Measurements from ENCODE around the gene XPR1. TPM values are rescaled to one million over a fixed set of nuclear protein-coding genes. Genes with fewer than 3 reads are reported as not detected.

XPR1 gene
- total RNA-seq, 4 donors from 2014 or later = 15.8 to 26.7 (median 22.8) TPM

GRCh38 chr1:180628646-180629045 lies 3.2 kb upstream of the XPR1 start:
- intact Hi-C loops (cut with DNase I) = no loop called here
- Histone ChIP-seq H3K36me3 (no peaks in the 10 kb centered on the region), H3K4me1 (peaks cover 17 to 20% (median 20%) of the 10 kb centered on the region in 4 donors), H3K27ac (replicated peaks in 1 of 4) (no peak overlapping the region), H3K4me3 (no peak overlapping the region), H3K27me3 (no peaks in the 10 kb centered on the region), H3K9me3 (no peaks in the 10 kb centered on the region)
- no peak for DNase-seq (ENCODE audit: extremely low spot score)
- 76% methylated on average over 1 of the region's 1 CpG for WGBS
- TF ChIP-seq POLR2AphosphoS5 (IDR thresholded peaks at IDR 0.05) = no peak
- no peak for TF ChIP-seq EP300 (IDR thresholded peaks at IDR 0.05)
- no peak for TF ChIP-seq CTCF (IDR thresholded peaks at IDR 0.05)
- TF ChIP-seq POLR2A (IDR thresholded peaks at IDR 0.05; ENCODE audit: low read depth) = no peak

GRCh38 chr1:180630408-180631193 lies 1.2 kb upstream of the XPR1 start:
- H3K27me3 ChIP-seq = no peaks in the 10 kb centered on the region
- H3K36me3 ChIP-seq = no peaks in the 10 kb centered on the region
- no peak for DNase-seq (ENCODE audit: extremely low spot score)
- no peaks in the 10 kb centered on the region for H3K9me3 ChIP-seq
- 94% methylated on average over 2 of the region's 2 CpGs for WGBS
- no peak overlapping the region for H3K4me3 ChIP-seq
- TF ChIP-seq POLR2A (IDR thresholded peaks at IDR 0.05; ENCODE audit: low read depth) (no peak), EP300 (IDR thresholded peaks at IDR 0.05) (no peak), POLR2AphosphoS5 (IDR thresholded peaks at IDR 0.05) (no peak), CTCF (IDR thresholded peaks at IDR 0.05) (no peak)
- peaks cover 28 to 36% (median 31%) of the 10 kb centered on the region in 4 donors for H3K4me1 ChIP-seq
- intact Hi-C loops (cut with DNase I) = loop anchor here (5.0 kb wide), 2 partner anchors 93 to 232 kb away; no protein-coding TSS in a partner anchor
- H3K27ac ChIP-seq (replicated peaks in 1 of 4) = peak overlapping the region; percentile 90 to 96 (median 96)

GRCh38 chr1:180631194-180631765 lies 542 bp upstream of the XPR1 start:
- WGBS = 44% methylated on average over 6 of the region's 6 CpGs
- peak overlapping the region; percentile 90 to 96 (median 96) for H3K27ac ChIP-seq (replicated peaks in 1 of 4)
- H3K4me3 ChIP-seq = peak overlapping the region in 3 of 4 donors; percentile 94 to 99 (median 96)

GRCh38 chr1:180632326-180633056 lies 669 bp downstream of the XPR1 start:
- peak overlapping the region; percentile 90 to 96 (median 96) for H3K27ac ChIP-seq (replicated peaks in 1 of 4)

More at GRCh38 chr1:180631194-180631765, 542 bp upstream of the XPR1 start:
- intact Hi-C loops (cut with DNase I) = loop anchor here (5.0 kb wide), 2 partner anchors 94 to 231 kb away; no protein-coding TSS in a partner anchor
- no peak for TF ChIP-seq CTCF (IDR thresholded peaks at IDR 0.05)
- TF ChIP-seq EP300 (IDR thresholded peaks at IDR 0.05) = no peak
- TF ChIP-seq POLR2A (IDR thresholded peaks at IDR 0.05; ENCODE audit: low read depth) = no peak
- no peak for TF ChIP-seq POLR2AphosphoS5 (IDR thresholded peaks at IDR 0.05)
- Histone ChIP-seq H3K4me1 (peaks cover 28 to 42% (median 35%) of the 10 kb centered on the region in 4 donors), H3K9me3 (no peaks in the 10 kb centered on the region), H3K36me3 (no peaks in the 10 kb centered on the region), H3K27me3 (no peaks in the 10 kb centered on the region)
- no peak for DNase-seq (ENCODE audit: extremely low spot score)

More at GRCh38 chr1:180632326-180633056, 669 bp downstream of the XPR1 start:
- TF ChIP-seq CTCF (IDR thresholded peaks at IDR 0.05) (peak in 1 of 3 experiments; percentile 12), EP300 (IDR thresholded peaks at IDR 0.05) (no peak)
- Histone ChIP-seq H3K4me3 (peak overlapping the region; percentile 87 to 99 (median 95)), H3K9me3 (no peaks in the 10 kb centered on the region), H3K4me1 (peaks cover 33 to 47% (median 39%) of the 10 kb centered on the region in 4 donors), H3K27me3 (no peaks in the 10 kb centered on the region), H3K36me3 (no peaks in the 10 kb centered on the region)
- DNase-seq (ENCODE audit: extremely low spot score) = peak; percentile 93
- intact Hi-C loops (cut with DNase I) = loop anchor here (5.0 kb wide), 2 partner anchors 95 to 230 kb away; no protein-coding TSS in a partner anchor
- WGBS = 2% methylated on average over 17 of the region's 44 CpGs

Data from esophagus muscularis mucosa (tissue), 4 donors.